Renal cortical epithelial cell (primary cell): ENCODE data around the gene TFB2M. TPM values are rescaled to one million over a fixed set of nuclear protein-coding genes. Genes with fewer than 3 reads are reported as not detected.
"Not testable (repeated sequence)": the region's sequence is repeated elsewhere in the genome, so short reads cannot be mapped to it uniquely, and the experiment has no call there.

Experiments used
- DNase-seq: peaks from one replicate; pipeline ENCODE4 v3.0.0-alpha.2; 2011; ENCODE audit warnings: low read depth
- total RNA-seq: library from RNA; depleted of rRNA; stranded (reverse); fragments of >200 nt; gene quantifications from 2 replicates; pipeline ENCODE4 v1.2.3, GENCODE V29; 2014

Gene TFB2M, protein sequence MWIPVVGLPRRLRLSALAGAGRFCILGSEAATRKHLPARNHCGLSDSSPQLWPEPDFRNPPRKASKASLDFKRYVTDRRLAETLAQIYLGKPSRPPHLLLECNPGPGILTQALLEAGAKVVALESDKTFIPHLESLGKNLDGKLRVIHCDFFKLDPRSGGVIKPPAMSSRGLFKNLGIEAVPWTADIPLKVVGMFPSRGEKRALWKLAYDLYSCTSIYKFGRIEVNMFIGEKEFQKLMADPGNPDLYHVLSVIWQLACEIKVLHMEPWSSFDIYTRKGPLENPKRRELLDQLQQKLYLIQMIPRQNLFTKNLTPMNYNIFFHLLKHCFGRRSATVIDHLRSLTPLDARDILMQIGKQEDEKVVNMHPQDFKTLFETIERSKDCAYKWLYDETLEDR
- total RNA-seq, result 20.8 and 26.9 TPM in 2 replicates

DNA sequence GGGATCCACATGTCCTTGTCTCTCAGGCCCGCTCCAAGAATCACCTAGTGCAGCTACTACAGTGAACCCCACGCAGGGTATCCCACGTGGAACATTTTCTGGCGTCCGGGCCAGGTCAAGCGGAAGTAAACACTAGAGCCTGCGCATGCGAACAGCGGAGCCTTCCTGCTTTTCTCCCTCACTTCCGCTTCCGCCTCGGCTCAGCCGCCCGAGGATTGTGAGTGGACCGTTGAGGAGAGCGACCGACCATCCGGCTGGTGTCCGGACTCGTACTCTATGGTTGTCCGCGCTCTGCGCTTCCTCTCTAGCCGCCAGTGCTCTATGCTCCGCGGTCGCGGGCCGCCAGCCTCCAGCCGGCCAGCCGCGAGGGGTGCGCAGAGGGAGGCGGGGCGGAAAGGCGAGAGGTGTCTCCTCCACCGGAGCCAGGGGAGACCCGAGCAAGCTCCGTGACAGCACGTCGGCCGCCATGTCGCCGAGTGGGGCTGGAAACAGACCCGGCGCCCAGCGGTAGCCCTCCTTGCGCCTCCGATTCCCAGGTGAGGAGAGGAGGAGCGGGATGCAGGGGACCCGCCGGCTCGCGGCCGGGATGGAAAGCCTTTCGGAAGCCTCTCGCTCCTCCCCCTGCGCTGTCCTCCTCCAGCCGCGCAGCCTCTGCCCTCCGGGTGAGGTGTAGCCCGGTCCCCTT, at the start of gene TFB2M, which contains the start of gene CNST:
Gene TFB2M, minus strand, starts transcription at position 134 of the 685 bp plus-strand sequence. Its CDS starts 123 bp downstream, at position 11.
Gene CNST, plus strand, starts transcription at position 329 of the 685 bp plus-strand sequence. CDS start 25,107 bp downstream, outside the sequence.
- DNase-seq, result peak; percentile 95

DNA sequence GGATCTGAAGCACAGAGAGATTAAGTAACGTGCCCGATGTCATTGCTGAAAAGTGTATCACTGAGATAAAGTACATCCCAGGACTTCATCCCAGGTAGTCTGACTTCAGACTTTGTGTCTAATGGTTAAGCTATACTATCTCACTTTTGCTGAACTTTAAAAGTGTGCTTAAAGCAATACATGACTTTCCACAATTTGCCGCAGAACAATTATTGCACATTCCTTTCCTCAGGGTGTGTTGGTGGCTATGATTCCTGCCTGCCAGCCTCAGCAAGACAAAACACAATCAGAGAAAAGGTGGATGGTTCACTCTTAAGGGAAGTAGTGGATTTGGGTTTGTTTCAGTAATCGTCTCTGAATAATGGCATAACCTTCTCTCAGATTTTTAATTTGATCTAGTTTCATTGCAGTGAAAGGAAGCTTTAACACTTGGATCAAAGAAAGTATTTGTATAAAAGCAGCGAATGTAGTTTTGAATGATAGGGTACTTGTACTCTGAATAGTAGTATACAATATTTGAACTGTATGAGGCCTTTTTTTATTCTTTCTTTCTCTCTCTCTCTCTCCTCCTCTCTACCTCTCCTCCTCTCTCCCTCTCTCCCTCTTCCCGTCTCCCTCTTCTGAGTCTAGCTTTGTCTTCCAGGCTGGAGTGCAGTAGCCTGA, 47.2 kb upstream of the TFB2M start:
- peak; percentile 57 for DNase-seq

DNA sequence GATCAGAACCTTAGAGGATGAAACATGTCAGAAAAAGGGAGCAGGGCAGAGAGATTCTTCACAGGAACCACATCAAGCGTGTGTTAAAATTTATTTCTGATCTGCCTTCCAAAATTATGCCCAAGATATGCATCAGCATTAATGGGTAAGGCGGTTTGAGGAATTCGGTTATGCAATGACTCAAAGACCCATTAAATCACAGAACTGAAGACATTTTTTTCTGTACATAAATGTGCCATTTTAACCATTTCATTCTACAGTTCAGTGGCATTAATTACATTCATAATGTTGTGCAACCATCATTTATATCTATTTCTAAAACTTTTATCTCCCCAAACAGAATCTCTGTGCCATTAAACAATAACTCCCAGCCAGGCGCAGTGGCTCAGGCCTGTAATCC, 43.6 kb upstream of the TFB2M start:
- DNase-seq, result no peak

DNA sequence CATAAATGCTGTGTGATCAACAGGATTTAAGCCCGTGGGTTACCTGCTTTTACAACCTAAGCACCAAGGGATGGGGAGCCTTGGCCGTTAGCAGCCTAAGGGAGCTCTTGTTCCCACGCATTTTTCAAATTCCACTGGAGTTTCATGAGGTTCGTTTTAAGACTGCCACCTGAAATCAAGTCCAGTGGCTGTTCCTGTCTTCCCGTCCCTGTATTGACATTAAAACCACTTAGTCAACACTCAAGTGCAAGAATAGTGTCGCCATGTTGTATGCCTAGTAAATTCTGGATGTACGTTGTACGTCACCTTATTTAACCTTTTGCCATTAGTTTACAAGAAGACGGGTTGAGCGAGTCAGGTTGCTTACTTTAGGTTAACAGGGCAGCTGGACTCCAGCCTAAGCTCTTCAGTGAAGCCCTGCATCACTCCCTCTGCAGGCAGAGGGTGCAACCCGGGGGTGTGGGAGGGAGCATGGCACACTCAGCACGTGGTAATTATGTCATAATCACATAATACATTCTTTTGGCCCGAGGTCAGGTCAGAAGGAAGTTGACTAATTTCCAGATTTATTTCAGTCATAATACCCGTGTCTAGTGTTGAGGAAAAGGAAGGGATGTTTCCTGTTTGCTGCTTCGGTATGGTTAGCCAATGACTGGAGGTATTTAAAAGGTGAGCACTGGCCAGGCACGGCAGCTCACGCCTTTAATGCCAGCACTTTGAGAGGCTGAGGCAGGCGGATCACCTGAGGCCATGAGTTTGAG, 42.7 kb upstream of the TFB2M start:
- DNase-seq, result peak; percentile 95

DNA sequence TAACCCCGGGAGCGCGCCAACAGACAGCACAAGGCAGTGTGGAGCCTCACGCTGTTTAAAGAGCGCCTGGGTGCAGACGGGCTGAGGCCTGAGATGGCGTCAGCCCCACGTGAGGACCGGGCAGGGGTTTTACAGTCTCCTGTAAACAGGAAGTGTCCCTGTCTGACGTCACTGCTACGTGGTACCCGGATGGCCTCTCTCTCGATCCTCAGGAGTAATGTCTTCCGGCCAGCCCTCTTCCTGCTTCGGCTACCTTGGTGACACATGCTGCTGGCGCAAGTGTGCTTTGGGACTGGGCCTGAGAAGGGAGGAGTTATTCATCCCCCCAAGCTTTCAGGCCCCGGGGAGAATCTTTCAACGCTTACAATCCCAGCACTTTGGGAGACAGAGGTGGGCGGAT, 41.4 kb upstream of the TFB2M start:
- no peak for DNase-seq

DNA sequence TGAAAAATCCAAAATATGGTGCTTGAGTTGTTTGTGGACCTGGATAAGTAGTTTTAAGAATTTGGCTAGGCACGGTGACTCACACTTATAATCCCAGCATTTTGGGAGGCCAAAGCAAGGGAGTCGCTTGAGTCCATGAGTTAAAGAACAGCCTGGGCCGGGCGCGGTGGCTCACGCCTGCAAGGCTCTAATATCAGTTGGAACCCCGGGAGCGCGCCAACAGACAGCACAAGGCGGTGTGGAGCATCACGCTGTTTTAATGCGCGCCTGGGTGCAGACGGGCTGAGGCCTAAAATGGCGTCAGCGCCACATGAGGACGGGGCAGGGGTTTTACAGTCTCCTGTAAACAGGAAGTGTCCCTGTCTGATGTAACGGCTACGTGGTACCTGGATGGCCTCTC, 39.2 kb upstream of the TFB2M start:
- not testable (repeated sequence) for DNase-seq

DNA sequence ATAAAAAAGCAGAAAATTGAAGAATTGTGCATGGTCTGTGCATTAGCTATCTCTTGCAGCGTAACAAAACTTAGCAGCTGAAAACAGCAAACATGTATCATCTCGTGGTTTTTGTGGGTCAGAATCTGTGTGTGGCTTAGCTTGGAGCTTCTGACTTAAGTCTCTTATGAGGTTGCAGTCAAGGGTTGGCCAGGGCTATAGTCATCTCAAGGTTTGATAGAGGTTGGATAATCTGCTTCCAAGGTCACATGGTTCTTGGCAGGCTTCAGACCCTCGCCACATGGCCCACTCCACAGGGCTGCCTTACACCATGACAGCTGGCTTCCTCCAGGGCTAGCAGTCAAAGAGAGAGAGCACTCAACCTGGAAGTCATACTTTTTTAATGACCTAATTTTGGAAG, 36.1 kb upstream of the TFB2M start:
- DNase-seq, result no peak

DNA sequence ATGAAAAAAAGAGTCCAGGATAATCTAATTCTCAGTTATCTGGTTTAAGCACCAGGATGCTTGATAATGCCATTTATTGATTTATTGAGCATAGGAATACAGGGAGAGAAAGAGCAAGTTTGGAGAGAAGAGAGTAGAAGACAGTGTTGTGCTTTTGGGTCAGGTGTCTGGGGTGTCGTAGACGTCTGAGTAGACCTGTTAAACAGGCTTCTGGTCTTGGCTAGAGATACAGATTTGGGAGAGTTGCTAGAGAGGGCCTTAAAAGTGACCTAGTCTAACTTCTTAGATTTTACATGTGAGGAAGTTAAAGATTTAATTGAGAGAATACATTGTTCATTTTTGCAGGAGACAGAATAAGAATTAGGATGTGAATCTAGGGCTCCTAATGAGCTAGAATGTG, 34.5 kb upstream of the TFB2M start:
- DNase-seq, result no peak

DNA sequence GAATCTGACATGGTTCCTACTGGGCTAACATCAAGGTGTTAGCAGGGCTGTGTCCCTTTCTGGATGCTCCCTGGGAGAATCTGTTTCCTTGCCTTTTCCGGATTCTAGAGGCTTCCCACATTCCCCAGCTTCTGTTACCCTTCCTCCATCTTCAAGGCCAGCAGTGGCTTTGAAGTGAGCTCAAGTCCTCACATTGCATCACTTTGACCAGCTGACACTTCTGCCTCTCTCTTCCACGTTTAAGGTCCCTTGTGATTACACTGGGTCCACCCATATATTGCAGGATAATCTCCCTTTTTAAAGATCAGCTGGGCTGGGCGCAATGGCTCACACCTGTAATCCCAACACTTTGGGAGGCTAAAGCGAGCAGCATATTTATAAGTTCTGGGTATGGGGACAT, 33.3 kb upstream of the TFB2M start:
- no peak for DNase-seq

DNA sequence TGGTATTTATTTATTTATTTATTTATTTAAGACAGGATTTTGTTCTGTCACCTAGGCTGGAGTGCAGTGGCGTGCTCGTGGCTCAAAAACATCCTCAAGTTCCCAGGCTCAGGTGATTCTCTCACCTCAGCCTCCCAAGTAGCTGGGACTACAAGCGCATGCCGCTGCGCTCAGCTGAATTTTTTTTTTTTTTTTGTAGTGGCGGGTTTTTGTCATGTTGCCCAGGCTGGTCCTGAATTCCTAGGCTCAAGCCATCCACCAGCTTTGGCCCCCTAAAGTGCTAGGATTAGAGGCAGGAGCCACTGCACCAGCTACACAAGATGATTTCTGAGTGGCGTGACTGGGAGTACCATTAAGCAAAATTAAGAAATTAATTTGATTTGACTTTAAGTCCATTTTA, 31.9 kb upstream of the TFB2M start:
- no peak for DNase-seq

DNA sequence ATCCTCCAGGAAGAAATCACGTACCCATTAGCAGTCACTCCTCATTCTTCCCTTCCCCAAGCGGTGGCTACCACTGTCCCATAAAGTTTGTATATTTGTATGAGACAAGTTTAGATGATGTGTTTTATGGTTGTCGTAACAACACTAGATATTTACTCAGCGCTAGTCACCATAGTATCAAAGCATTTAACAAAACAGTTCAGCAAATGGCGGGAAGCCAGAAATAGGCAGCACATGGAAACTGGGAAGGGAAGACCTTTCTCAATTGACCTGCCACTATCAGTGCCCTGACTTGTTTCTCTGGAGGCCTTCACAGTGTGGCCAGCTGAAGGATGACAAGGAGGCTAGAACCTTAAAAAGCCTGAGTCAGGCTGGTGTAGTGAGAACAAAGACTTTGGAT, 31.3 kb upstream of the TFB2M start:
- peak; percentile 54 for DNase-seq

DNA sequence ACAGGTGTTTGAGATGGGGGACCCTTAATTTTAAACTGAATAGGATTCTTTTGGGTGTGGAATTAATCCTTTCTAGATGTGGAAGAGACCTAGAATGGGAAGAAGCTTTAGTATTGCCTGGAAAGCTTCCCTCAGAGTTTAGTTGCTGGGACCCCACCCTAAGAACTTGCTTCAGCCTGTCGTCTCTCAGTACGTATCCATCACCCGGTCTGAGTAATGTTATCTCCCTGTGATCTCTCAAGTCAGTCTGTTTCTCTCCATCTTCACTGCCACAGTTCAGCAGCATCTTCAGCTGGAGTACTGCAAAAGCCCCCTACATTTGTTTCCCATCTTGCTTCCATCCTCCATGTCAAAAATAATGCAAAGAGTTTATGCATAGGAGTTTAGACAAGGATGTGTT, 29.1 kb upstream of the TFB2M start:
- no peak for DNase-seq

DNA sequence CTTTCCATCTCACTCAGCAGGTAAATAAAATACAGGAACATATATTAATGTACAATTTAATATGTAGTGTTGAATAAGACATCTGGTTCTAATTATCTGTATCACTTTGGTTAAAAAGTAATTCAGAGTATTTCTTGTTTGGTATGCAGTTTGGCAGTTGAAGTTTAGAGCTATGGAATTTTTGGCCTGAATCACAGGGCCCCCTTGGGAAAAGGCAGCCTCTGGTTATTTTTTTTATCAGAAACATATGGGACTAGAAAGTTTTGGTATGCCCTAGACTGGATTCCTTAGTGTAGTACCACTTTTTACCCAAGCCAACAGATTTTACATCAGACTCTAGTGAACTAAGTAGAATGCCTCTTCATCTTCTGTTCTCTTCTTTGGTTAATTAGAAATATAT, 26.6 kb upstream of the TFB2M start:
- DNase-seq, result peak; percentile 9

DNA sequence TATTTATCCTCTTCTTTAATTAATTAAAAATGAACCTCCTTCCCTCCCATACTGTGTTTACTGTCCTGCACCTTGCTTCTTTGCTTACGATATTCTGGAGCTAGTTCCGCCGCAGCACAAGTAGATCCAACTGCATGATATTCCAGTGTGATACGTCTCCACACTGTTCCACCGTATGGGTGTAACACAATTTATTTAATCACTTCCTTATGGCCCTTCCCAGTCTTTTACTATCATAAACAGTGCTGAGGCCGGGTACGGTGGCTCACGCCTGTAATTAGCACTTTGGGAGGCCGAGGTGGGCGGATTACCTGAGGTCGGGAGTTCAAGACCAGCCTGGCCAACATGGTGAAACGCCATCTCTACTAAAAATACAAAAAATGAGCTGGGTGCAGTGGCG, 25.9 kb upstream of the TFB2M start:
- DNase-seq, result no peak

DNA sequence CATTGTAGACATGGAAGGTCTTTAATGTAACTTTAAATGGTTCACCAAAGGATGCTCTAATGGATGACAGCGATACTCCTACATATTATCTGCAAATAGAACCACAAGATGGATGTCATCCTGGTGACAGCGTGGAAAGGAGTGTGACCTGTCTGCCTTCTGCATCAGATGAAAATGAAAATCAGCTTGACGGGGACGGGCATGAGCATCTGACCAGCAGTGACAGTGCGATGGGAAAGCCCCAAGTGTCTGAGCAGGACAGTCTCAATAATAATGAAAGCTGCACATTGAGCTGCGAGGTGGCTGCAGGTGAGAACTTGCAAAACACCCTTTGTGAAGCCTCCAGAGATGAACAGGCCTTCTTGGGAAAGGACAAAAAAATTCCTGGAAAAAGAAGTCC, 25.4 kb upstream of the TFB2M start:
- DNase-seq, result no peak

DNA sequence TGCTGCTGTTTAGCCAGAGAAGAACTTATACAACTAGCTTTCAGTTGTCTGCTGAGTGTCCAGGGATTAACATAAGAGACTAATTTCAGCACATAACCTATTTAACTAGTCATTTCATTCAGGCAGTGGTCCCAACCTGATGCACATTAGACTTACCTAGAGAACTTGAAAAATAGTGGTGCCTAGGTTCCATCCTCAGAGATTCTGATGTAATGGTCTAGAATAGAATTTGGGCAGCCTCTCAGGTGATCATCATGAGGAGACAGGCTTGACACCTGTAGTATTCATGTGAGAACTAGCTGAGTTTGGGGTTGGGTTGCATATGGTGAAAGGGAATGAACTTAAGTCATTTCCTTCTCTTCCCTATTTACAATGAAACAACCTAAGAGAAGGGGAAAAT, 25.0 kb upstream of the TFB2M start:
- no peak for DNase-seq

DNA sequence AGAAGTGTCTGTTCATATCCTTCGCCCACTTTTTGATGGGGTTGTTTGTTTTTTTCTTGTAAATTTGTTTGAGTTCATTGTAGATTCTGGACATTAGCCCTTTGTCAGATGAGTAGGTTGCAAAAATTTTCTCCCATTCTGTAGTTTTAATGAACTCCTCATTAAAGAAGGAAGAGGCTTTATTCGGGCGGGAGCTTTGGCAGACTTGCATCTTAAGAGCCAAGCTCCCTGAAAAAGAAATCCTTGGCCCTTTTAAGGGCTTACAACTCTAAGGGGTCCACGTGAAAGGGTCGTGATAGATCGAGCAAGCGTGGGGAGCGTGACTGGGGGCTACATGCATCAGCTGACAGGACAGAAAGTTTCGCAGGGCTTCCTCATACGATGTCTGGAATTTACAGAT, 23.9 kb upstream of the TFB2M start:
- DNase-seq, result not testable (repeated sequence)

DNA sequence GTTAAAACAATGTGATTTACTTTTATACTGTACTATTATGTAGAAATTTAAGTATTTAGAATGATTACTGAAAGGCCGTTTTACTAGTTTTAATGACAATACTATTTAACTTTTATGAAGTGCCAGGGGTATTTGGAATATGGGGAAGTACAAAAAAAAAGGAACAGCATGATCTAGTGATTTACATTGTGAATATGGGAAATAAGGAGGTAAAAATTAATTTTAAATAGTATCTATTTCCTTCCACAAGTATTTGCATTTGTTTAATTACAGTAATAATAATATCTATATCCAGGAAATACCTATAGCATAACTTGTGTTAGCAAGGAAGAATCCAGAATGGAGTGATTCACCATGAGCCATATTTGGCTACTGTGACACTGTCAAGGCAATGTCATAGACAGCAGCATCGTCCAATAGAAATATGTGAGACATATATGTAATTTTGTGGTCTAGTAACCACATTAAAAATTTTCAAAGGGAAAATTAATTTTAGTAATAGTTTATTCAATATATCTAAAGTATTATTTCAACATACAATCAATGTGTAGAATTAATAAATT, 22.2 kb upstream of the TFB2M start:
- no peak for DNase-seq

DNA sequence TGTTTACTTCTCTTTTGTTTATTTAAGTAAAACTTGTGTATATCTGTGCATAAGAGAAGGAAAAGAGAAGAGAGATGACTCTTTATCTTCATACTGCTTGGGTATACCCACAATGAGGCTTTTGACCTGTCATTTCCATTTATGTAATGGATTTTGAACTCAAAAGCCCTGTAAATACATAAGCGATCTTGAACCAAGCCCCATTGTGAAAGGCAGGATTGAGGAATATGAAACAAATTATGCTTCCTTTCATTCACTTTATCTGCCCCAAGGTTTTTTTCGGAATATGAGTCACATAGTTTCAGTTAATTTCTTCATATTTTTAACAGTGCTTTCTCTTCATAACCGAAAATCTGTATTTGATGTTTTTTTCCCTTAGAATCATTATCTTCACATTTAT, 21.5 kb upstream of the TFB2M start:
- no peak for DNase-seq

DNA sequence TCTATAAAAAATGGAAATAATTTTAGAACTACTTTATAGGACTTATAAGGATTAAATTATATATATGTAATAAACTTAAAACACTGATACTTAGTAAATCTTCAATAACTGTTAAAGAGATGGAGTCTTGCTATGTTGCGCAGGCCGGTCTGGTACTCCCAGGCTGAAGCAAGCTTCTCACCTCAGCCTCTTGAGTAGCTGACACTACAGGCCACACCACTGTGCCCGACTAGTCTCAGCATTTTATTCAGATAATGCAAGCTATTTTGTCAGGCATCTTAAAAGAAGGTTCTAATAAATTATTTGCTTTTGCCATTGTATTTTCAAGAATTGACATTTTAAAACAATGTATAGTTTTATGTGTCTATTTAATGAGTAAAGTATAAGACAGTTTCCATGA, 21.0 kb upstream of the TFB2M start:
- DNase-seq, result no peak

DNA sequence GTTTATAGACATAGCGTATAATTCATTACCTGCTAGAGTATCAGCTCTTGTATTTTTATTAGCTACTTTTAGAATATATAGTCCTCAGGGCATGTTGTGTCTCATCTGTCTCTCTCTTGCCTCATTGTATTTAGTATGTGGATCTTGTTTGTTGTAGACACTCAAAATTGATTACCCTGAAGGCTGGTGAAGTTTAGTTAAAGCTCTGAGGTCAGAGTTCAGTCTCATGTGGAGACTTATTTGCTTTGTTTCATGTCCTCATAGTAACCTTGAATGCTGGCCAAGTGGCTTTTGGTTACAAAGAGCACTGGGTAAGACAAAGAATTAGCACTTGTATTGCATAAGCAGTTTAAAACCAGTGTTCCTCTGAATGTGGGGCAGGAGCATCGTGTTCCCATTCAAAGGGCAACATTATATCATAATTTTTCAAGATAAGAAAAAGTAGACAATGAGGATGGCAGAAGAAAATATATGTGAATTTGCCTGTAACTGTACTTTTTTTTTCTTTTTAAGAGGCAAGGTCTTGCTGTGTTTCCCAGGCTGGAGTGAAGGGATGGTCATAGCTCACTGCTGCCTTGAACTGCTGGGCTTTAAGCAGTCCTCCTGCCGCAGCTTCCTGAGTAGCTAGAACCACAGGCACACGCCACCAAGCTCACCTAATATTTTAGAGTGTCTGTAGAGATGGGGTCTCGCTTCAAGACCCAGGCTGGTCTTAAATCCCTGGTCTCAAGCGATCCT, 17.6 kb upstream of the TFB2M start:
- DNase-seq, result peak; percentile 71
